Measurements from ENCODE around the gene C13orf46.
"Not testable (repeated sequence)": the region's sequence is repeated elsewhere in the genome, so short reads cannot be mapped to it uniquely, and the experiment has no call there.

Gene C13orf46

GRCh38 chr13:113922412-113923118, 51.3 kb downstream of the C13orf46 start:
- no peak for DNase-seq (ENCODE audit: low spot score)

- no peak for DNase-seq (ENCODE audit: low spot score)
Observed at GRCh38 chr13:113921763-113922162, 52.1 kb downstream of the C13orf46 start.

- DNase-seq (ENCODE audit: low spot score) = no peak
Observed at GRCh38 chr13:113920606-113921286, 53.1 kb downstream of the C13orf46 start.

- DNase-seq (ENCODE audit: low spot score) = no peak
Observed at GRCh38 chr13:113919761-113920559, 53.9 kb downstream of the C13orf46 start.

GRCh38 chr13:113918981-113919701, 54.7 kb downstream of the C13orf46 start:
- DNase-seq (ENCODE audit: low spot score) = no peak

- DNase-seq (ENCODE audit: low spot score) = no peak
Observed at GRCh38 chr13:113918580-113918979, 55.3 kb downstream of the C13orf46 start.

- DNase-seq (ENCODE audit: low spot score) = no peak
Observed at GRCh38 chr13:113917594-113918371, 56.1 kb downstream of the C13orf46 start.

GRCh38 chr13:113917096-113917495, 56.8 kb downstream of the C13orf46 start:
- DNase-seq (ENCODE audit: low spot score) = no peak

GRCh38 chr13:113916330-113916815, 57.5 kb downstream of the C13orf46 start:
- no peak for DNase-seq (ENCODE audit: low spot score)

GRCh38 chr13:113915786-113916329, 58.0 kb downstream of the C13orf46 start:
- DNase-seq (ENCODE audit: low spot score) = no peak

GRCh38 chr13:113915012-113915763, 58.7 kb downstream of the C13orf46 start:
- DNase-seq (ENCODE audit: low spot score) = no peak

GRCh38 chr13:113914333-113915011, 59.4 kb downstream of the C13orf46 start:
- no peak for DNase-seq (ENCODE audit: low spot score)

GRCh38 chr13:113913838-113914237, 60.0 kb downstream of the C13orf46 start:
- not testable (repeated sequence) for DNase-seq (ENCODE audit: low spot score)

GRCh38 chr13:113913408-113913807, 60.5 kb downstream of the C13orf46 start:
- DNase-seq (ENCODE audit: low spot score) = not testable (repeated sequence)

GRCh38 chr13:113912596-113912995, 61.3 kb downstream of the C13orf46 start:
- DNase-seq (ENCODE audit: low spot score) = no peak

GRCh38 chr13:113907635-113908617, 66.0 kb downstream of the C13orf46 start:
- DNase-seq (ENCODE audit: low spot score) = no peak

- DNase-seq (ENCODE audit: low spot score) = no peak
Observed at GRCh38 chr13:113906571-113906970, 67.3 kb downstream of the C13orf46 start.

- no peak for DNase-seq (ENCODE audit: low spot score)
Observed at GRCh38 chr13:113905942-113906341, 67.9 kb downstream of the C13orf46 start.

Data from LoVo (cell line).